Natural killer cell (primary cell): ENCODE results near the gene GCH1. TPM values are rescaled to one million over a fixed set of nuclear protein-coding genes. Genes with fewer than 3 reads are reported as not detected.
"Not testable (repeated sequence)": the region's sequence is repeated elsewhere in the genome, so short reads cannot be mapped to it uniquely, and the experiment has no call there.

ENCODE experiments used
- ATAC-seq, 3 donors: fragments of 150-1000 bp in 2 of 3; fragments of 200-7000 bp in 1 of 3; cut with Tn5 transposase; 1 replicate in 1 of 3; 2 replicates in 2 of 3; pipeline ENCODE4 v1.10.0; 2021; ENCODE audit warnings: mild to moderate bottlenecking in 2 of 3, moderate library complexity in 2 of 3
- DNase-seq, 2 donors: peaks; one replicate each; pipeline versions ENCODE4 v3.0.0 to v3.0.0-alpha.2; 2013 to 2021; ENCODE audit warnings: mixed read lengths in 1 of 2
- H3K27ac ChIP-seq: one replicate; pipeline ENCODE4 v1.5.1; 2013; ENCODE audit warnings: mild to moderate bottlenecking, low read length
- H3K27me3 ChIP-seq: one replicate; pipeline ENCODE4 v1.6.1; 2013; ENCODE audit warnings: low read length; ENCODE audit not compliant: control insufficient read depth, insufficient read depth
- H3K36me3 ChIP-seq: one replicate; pipeline ENCODE4 v1.6.1; 2013; ENCODE audit warnings: low read length; ENCODE audit not compliant: control insufficient read depth, insufficient read depth
- H3K4me1 ChIP-seq: one replicate; pipeline ENCODE4 v1.6.1; 2013; ENCODE audit warnings: low read length; ENCODE audit not compliant: control insufficient read depth, insufficient read depth
- H3K4me3 ChIP-seq: one replicate; pipeline ENCODE4 v1.5.1; 2013; ENCODE audit warnings: low read length
- H3K9me3 ChIP-seq: one replicate; pipeline ENCODE4 v1.6.1; 2013; ENCODE audit warnings: low read length; ENCODE audit not compliant: control insufficient read depth, insufficient read depth
- H3K27ac Mint-ChIP-seq, 2 donors: one replicate each; pipeline ENCODE4 v1.8.0; 2022; ENCODE audit warnings: mild to moderate bottlenecking in 2 of 2, mixed read lengths in 2 of 2, moderate library complexity in 1 of 2
- H3K27me3 Mint-ChIP-seq, 2 donors: one replicate each; pipeline ENCODE4 v1.8.0; 2022; ENCODE audit warnings: low read depth in 2 of 2, mixed read lengths in 2 of 2
- H3K36me3 Mint-ChIP-seq: one replicate; pipeline ENCODE4 v1.8.0; 2022; ENCODE audit warnings: mixed read lengths
- H3K4me1 Mint-ChIP-seq, 2 donors: one replicate each; pipeline ENCODE4 v1.8.0; 2022; ENCODE audit warnings: mixed read lengths in 2 of 2
- H3K4me3 Mint-ChIP-seq: one replicate; pipeline ENCODE4 v1.8.0; 2022; ENCODE audit warnings: mild to moderate bottlenecking, moderate library complexity, mixed read lengths
- H3K9me3 Mint-ChIP-seq, 2 donors: one replicate each; pipeline ENCODE4 v1.8.0; 2022; ENCODE audit warnings: mixed read lengths in 2 of 2
- WGBS: methylation state at CpG from one replicate; pipeline ENCODE4 v1.1.7; 2013; ENCODE audit warnings: missing lambda C conversion rate; ENCODE audit not compliant: insufficient coverage; 5-methylcytosine and 5-hydroxymethylcytosine counted together
- intact Hi-C: fragments of 100-400 bp; cut with micrococcal nuclease; formaldehyde crosslinking; loops from one replicate; pipeline ENCODE4 v1.14.2; 2022
- total RNA-seq, 4 donors: library from RNA; stranded (reverse); fragments of 120-200 nt in 1 of 4; gene quantifications; one replicate each; pipeline versions ENCODE4 v1.2.3 to v1.2.4, GENCODE V29; 2013 to 2022
- TF ChIP-seq, protein P1 (sequence below): fragments of 200-600 bp; IDR thresholded peaks from one replicate; pipeline ENCODE4 v1.8.0; 2022; ENCODE audit warnings: antibody characterized with exemption

GCH1 gene
- total RNA-seq, 3 donors from 2014 or later (not counting 1 experiment from before 2014, with no cell fraction given), result 51.7 to 71.5 (median 52.6) TPM

DNA sequence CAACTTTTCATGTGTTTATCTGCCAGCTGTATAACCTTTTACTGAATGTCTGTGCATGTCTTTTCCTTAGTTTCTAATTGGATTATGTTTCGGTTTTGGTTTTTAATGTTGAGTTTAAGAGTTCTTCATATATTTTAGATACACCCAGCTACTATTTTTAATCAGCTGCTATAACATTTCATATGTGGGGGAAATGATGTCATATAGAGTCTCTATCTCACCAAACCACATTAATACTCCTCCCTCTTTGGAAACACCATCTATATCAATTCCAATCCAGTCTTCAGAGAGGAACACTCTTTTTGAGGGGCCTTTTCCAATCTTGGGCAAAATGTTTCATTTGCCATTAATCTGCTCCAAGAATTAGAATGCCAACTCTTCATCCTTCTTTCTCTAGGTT, 28.5 kb upstream of the GCH1 start:
- Histone ChIP-seq H3K4me3 (no peak overlapping the region), H3K27ac (no peak overlapping the region), H3K27me3 (no peaks in the 10 kb centered on the region), H3K4me1 (no peaks in the 10 kb centered on the region), H3K36me3 (no peaks in the 10 kb centered on the region), H3K9me3 (no peaks in the 10 kb centered on the region)
- Mint-ChIP-seq H3K27me3 (no peaks in the 10 kb centered on the region), H3K27ac (no peak overlapping the region), H3K4me3 (no peak overlapping the region), H3K36me3 (no peaks in the 10 kb centered on the region), H3K9me3 (no peaks in the 10 kb centered on the region), H3K4me1 (peaks cover 0 to 9% of the 10 kb centered on the region in 2 donors)
- WGBS, result no CpG with 5 or more reads among the region's 1 CpG
- DNase-seq (no peak), ATAC-seq (no peak)
- intact Hi-C loops, result no loop called here
- TF ChIP-seq, protein P1, sequence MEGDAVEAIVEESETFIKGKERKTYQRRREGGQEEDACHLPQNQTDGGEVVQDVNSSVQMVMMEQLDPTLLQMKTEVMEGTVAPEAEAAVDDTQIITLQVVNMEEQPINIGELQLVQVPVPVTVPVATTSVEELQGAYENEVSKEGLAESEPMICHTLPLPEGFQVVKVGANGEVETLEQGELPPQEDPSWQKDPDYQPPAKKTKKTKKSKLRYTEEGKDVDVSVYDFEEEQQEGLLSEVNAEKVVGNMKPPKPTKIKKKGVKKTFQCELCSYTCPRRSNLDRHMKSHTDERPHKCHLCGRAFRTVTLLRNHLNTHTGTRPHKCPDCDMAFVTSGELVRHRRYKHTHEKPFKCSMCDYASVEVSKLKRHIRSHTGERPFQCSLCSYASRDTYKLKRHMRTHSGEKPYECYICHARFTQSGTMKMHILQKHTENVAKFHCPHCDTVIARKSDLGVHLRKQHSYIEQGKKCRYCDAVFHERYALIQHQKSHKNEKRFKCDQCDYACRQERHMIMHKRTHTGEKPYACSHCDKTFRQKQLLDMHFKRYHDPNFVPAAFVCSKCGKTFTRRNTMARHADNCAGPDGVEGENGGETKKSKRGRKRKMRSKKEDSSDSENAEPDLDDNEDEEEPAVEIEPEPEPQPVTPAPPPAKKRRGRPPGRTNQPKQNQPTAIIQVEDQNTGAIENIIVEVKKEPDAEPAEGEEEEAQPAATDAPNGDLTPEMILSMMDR, result no peak

DNA sequence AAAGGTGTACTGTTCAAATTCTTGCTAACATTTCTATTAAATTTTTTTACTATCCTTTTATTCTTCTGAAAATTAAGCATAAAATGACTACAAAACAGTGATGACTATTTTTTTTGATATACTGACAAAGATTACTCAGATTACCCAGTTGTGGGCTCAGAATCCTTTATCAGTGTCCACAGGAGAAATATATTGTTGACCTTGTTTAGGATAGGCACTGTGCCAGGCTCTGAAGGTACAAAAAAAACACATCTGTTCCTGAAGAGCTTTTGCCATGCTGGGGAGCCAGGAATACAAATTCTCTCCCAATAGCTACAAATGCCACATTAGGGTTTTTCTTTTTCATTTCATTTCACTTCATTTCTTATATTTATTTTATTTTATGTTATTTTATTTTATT, 26.9 kb upstream of the GCH1 start:
- Histone ChIP-seq H3K4me3 (no peak overlapping the region), H3K36me3 (no peaks in the 10 kb centered on the region), H3K9me3 (no peaks in the 10 kb centered on the region), H3K27ac (no peak overlapping the region), H3K4me1 (no peaks in the 10 kb centered on the region), H3K27me3 (no peaks in the 10 kb centered on the region)
- Mint-ChIP-seq H3K4me1 (peaks cover 0 to 9% of the 10 kb centered on the region in 2 donors), H3K27ac (no peak overlapping the region), H3K27me3 (no peaks in the 10 kb centered on the region), H3K4me3 (no peak overlapping the region), H3K9me3 (no peaks in the 10 kb centered on the region), H3K36me3 (no peaks in the 10 kb centered on the region)
- TF ChIP-seq, protein P1, result no peak
- no peak for DNase-seq
- intact Hi-C loops, result no loop called here
- no peak for ATAC-seq

DNA sequence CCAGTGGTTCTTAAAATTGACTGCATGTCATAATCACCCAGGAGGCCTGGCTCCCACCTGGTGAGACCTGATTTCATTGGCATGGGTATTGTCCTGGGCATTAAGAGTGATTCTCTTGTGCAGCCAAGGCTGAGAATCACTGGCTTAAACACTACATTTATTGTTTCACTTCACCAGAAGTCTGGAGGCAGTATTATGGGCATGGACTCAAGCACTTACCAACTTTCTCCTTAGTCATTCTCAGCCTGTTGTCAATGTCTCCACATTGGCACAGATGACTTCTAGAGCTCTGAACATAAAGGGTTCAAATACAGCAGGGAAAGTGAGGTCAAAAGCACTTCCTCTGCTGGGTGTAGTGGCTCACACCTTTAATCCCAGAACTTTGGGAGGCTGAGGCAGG, 25.6 kb upstream of the GCH1 start:
- no peak for ATAC-seq
- TF ChIP-seq, protein P1, result no peak
- no peaks in the 10 kb centered on the region for H3K4me1 ChIP-seq
- no peaks in the 10 kb centered on the region for H3K27me3 ChIP-seq
- H3K27ac Mint-ChIP-seq, result no peak overlapping the region
- no peaks in the 10 kb centered on the region for H3K9me3 ChIP-seq
- H3K36me3 ChIP-seq, result no peaks in the 10 kb centered on the region
- H3K4me3 Mint-ChIP-seq, result no peak overlapping the region
- no peak overlapping the region for H3K4me3 ChIP-seq
- peaks cover 0 to 9% of the 10 kb centered on the region in 2 donors for H3K4me1 Mint-ChIP-seq
- H3K27me3 Mint-ChIP-seq, result no peaks in the 10 kb centered on the region
- intact Hi-C loops, result no loop called here
- no peaks in the 10 kb centered on the region for H3K36me3 Mint-ChIP-seq
- no peak for DNase-seq
- H3K27ac ChIP-seq, result no peak overlapping the region
- no peaks in the 10 kb centered on the region for H3K9me3 Mint-ChIP-seq

DNA sequence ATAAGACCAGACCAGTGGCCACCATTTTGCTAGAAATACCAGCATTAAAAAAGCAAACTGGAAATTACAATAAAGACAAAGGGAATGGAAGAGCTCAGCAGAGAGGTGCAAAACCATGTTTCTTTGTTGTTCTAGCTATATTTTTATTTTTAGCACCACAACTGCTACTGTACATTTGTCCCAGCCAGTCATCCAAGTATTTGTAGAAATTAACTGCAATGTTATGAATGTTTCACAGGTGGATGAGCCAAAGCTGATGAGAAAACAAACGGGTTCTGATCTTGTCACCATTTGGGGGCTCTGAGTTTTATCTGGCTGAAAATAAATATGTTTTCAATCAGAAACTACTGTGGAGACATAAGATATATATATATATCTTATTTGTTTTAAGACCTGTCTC, 24.9 kb upstream of the GCH1 start:
- 93% methylated on average over 1 of the region's 1 CpG for WGBS

DNA sequence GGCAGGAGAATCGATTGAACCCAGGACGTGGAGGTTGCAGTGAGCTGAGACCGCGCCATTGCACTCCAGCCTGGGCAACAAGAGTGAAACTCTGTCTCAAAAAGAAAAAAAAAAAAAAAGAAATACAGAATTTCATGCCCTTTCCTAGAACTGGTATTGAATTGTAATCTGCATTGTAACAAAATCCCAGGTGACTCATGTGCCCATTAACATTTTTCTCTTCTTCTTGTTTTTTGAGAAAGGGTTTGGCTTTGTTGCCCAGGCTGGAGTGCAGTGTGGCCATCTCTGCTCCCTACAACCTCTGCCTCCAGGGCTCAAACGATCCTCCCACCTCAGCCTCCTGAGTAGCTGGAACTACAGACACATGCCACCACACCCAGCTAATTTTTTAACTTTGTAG, 23.9 kb upstream of the GCH1 start:
- ATAC-seq, H3K4me3 Mint-ChIP-seq, H3K9me3 ChIP-seq, H3K36me3 ChIP-seq, H3K27me3 Mint-ChIP-seq, H3K9me3 Mint-ChIP-seq, H3K27ac Mint-ChIP-seq, intact Hi-C loops, H3K4me1 Mint-ChIP-seq, H3K4me3 ChIP-seq, H3K4me1 ChIP-seq, H3K27ac ChIP-seq, H3K27me3 ChIP-seq, DNase-seq, H3K36me3 Mint-ChIP-seq: not testable (repeated sequence)
- 93% methylated on average over 5 of the region's 5 CpGs for WGBS

More for the DNA sequence above, 24.9 kb upstream of the GCH1 start:
- no peaks in the 10 kb centered on the region for H3K36me3 ChIP-seq
- no peak overlapping the region for H3K4me3 Mint-ChIP-seq
- peaks cover 0 to 9% of the 10 kb centered on the region in 2 donors for H3K4me1 Mint-ChIP-seq
- H3K4me3 ChIP-seq, result no peak overlapping the region
- H3K9me3 ChIP-seq, result no peaks in the 10 kb centered on the region
- no peak for ATAC-seq
- no peaks in the 10 kb centered on the region for H3K4me1 ChIP-seq
- H3K9me3 Mint-ChIP-seq, result no peaks in the 10 kb centered on the region
- no peaks in the 10 kb centered on the region for H3K36me3 Mint-ChIP-seq
- TF ChIP-seq, protein P1, result no peak
- no peak overlapping the region for H3K27ac Mint-ChIP-seq
- no peaks in the 10 kb centered on the region for H3K27me3 Mint-ChIP-seq
- H3K27me3 ChIP-seq, result no peaks in the 10 kb centered on the region
- intact Hi-C loops, result no loop called here
- no peak overlapping the region for H3K27ac ChIP-seq
- no peak for DNase-seq
